ENCODE results near the gene SMURF1. TPM values are rescaled to one million over a fixed set of nuclear protein-coding genes. Genes with fewer than 3 reads are reported as not detected.

SMURF1 gene
- total RNA-seq, 1 donor from 2014 or later = 34.4 TPM

GRCh38 chr7:99124236-99124635, 19.7 kb downstream of the SMURF1 start:
- Mint-ChIP-seq H3K27me3 (ENCODE audit: low read depth) (no peaks in the 10 kb centered on the region), H3K36me3 (peaks cover 11% of the 10 kb centered on the region), H3K27ac (no peak overlapping the region), H3K4me1 (peaks cover 21% of the 10 kb centered on the region), H3K4me3 (no peak overlapping the region), H3K9me3 (peaks cover 7% of the 10 kb centered on the region)
- TF ChIP-seq, protein P1, sequence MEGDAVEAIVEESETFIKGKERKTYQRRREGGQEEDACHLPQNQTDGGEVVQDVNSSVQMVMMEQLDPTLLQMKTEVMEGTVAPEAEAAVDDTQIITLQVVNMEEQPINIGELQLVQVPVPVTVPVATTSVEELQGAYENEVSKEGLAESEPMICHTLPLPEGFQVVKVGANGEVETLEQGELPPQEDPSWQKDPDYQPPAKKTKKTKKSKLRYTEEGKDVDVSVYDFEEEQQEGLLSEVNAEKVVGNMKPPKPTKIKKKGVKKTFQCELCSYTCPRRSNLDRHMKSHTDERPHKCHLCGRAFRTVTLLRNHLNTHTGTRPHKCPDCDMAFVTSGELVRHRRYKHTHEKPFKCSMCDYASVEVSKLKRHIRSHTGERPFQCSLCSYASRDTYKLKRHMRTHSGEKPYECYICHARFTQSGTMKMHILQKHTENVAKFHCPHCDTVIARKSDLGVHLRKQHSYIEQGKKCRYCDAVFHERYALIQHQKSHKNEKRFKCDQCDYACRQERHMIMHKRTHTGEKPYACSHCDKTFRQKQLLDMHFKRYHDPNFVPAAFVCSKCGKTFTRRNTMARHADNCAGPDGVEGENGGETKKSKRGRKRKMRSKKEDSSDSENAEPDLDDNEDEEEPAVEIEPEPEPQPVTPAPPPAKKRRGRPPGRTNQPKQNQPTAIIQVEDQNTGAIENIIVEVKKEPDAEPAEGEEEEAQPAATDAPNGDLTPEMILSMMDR (IDR thresholded peaks at IDR 0.05; ENCODE audit: unreplicated experiment) = no peak
- no peak for DNase-seq (ENCODE audit: low spot score in 2 of 2, unreplicated experiment in 2 of 2)

DNA sequence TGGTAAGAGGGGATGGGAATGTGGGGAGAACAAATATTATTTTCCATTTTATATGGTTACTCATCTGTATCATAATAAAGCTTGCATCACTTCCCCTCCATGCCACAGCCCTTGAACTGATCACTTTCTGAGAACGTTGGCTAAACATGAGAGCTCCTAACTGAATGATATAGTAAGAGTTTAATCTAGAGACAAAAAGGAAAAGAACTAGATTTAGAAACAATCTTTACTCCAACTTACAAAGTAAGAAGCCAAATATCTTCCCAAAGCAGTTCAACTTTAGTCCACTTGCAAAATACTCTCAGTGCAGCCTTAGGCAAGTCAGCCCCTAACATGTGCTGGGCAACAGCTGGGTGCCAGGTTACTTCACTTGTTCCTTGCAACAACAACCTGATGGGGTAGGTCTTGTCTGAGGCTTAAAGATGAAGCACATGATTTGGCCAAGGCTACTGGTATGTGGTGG, 20.3 kb downstream of the SMURF1 start:
- no peak for DNase-seq (ENCODE audit: low spot score in 2 of 2, unreplicated experiment in 2 of 2)
- TF ChIP-seq, protein P1 (IDR thresholded peaks at IDR 0.05; ENCODE audit: unreplicated experiment) = no peak
- Mint-ChIP-seq H3K4me3 (no peak overlapping the region), H3K4me1 (peaks cover 18% of the 10 kb centered on the region), H3K9me3 (peaks cover 7% of the 10 kb centered on the region), H3K27ac (no peak overlapping the region), H3K36me3 (peaks cover 17% of the 10 kb centered on the region), H3K27me3 (ENCODE audit: low read depth) (no peaks in the 10 kb centered on the region)

DNA sequence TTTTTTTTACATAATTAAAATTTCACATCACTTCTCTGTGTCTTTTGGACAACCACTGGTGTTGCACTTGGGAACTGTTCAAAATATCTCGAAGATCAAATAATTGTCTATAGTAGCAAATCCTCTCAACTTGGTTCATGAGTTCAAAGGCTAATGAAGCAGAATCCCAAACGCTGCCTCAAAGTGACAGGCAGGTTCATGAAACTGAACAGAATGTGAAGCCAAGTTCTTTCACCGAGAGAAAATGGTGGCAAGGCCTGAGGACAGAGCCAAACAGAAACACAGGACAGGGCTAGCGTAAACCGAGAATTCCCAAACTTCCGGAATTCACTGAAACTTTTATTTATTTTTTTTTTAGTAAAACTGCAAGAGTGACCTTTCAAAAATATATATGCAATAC, 21.1 kb downstream of the SMURF1 start:
- peaks cover 14% of the 10 kb centered on the region for H3K9me3 Mint-ChIP-seq
- peaks cover 25% of the 10 kb centered on the region for H3K36me3 Mint-ChIP-seq
- no peak overlapping the region for H3K4me3 Mint-ChIP-seq
- DNase-seq (ENCODE audit: low spot score in 2 of 2, unreplicated experiment in 2 of 2) = no peak
- peaks cover 12% of the 10 kb centered on the region for H3K4me1 Mint-ChIP-seq
- no peak overlapping the region for H3K27ac Mint-ChIP-seq
- H3K27me3 Mint-ChIP-seq (ENCODE audit: low read depth) = no peaks in the 10 kb centered on the region
- TF ChIP-seq, protein P1 (IDR thresholded peaks at IDR 0.05; ENCODE audit: unreplicated experiment) = no peak

DNA sequence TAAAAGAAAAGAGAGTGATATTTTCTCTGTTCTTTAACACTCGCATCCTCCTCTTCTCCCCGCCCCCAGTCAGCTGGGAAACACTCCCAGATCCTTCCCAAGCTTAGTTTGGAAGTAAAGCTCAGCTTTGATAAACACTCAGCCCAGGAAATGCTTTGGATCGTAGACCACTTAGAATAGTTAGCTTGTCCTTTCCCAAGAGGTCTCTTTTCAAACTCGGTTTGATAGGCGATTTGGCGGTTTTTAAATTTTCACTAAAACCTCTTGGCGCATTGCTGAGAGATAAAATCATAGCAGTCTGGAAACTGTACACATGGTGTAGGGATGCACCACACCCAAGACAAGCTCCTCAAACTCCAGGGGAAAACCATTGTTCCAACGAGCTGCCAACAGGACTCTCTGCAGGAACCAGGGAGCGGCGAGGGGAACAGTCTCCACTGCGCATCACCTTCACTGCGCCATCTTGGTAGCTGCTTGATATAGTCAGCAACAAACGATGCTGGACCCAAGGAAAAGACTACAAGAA, 22.3 kb downstream of the SMURF1 start:
- Mint-ChIP-seq H3K36me3 (peaks cover 30% of the 10 kb centered on the region), H3K4me3 (no peak overlapping the region), H3K27me3 (ENCODE audit: low read depth) (no peaks in the 10 kb centered on the region), H3K27ac (no peak overlapping the region), H3K4me1 (peaks cover 7% of the 10 kb centered on the region), H3K9me3 (peaks cover 19% of the 10 kb centered on the region)
- TF ChIP-seq, protein P1 (IDR thresholded peaks at IDR 0.05; ENCODE audit: unreplicated experiment) = no peak
- DNase-seq (ENCODE audit: low spot score in 2 of 2, unreplicated experiment in 2 of 2) = no peak

- peaks cover 6% of the 10 kb centered on the region for H3K4me1 Mint-ChIP-seq
- no peaks in the 10 kb centered on the region for H3K27me3 Mint-ChIP-seq (ENCODE audit: low read depth)
- no peak for DNase-seq (ENCODE audit: low spot score in 2 of 2, unreplicated experiment in 2 of 2)
- H3K4me3 Mint-ChIP-seq = no peak overlapping the region
- TF ChIP-seq, protein P1 (IDR thresholded peaks at IDR 0.05; ENCODE audit: unreplicated experiment) = no peak
- peaks cover 37% of the 10 kb centered on the region for H3K36me3 Mint-ChIP-seq
- H3K27ac Mint-ChIP-seq = peak overlapping the region; percentile 76
- H3K9me3 Mint-ChIP-seq = peaks cover 25% of the 10 kb centered on the region
Measured at GRCh38 chr7:99120916-99121315, 23.0 kb downstream of the SMURF1 start.

GRCh38 chr7:99120501-99120900, 23.4 kb downstream of the SMURF1 start:
- H3K4me1 Mint-ChIP-seq = peaks cover 4% of the 10 kb centered on the region
- peaks cover 29% of the 10 kb centered on the region for H3K9me3 Mint-ChIP-seq
- no peak overlapping the region for H3K4me3 Mint-ChIP-seq
- DNase-seq (ENCODE audit: low spot score in 2 of 2, unreplicated experiment in 2 of 2) = no peak
- peak overlapping the region; percentile 76 for H3K27ac Mint-ChIP-seq
- no peaks in the 10 kb centered on the region for H3K27me3 Mint-ChIP-seq (ENCODE audit: low read depth)
- TF ChIP-seq, protein P1 (IDR thresholded peaks at IDR 0.05; ENCODE audit: unreplicated experiment) = no peak
- peaks cover 38% of the 10 kb centered on the region for H3K36me3 Mint-ChIP-seq
